Left lung (tissue), 10 donors: Measurements from ENCODE around the gene ALOXE3. TPM values are rescaled to one million over a fixed set of nuclear protein-coding genes. Genes with fewer than 3 reads are reported as not detected.
"Not testable (repeated sequence)": the region's sequence is repeated elsewhere in the genome, so short reads cannot be mapped to it uniquely, and the experiment has no call there.

Experiments used
- ATAC-seq: fragments of 200-7000 bp; cut with Tn5 transposase; one replicate; pipeline ENCODE4 v1.9.1; 2020; ENCODE audit warnings: moderate library complexity
- DNase-seq, 4 donors: peaks; one replicate each; pipeline ENCODE4 v3.0.0-alpha.2; 2013 to 2020
- H3K27ac ChIP-seq, 2 donors: fragments of 200-600 bp; sonication (generic) in 1 of 2; one replicate each; pipeline versions ENCODE4 v1.5.0 to v1.8.0; 2020 to 2021
- H3K27me3 ChIP-seq, 2 donors: fragments of 200-600 bp; sonication (generic) in 1 of 2; one replicate each; pipeline versions ENCODE4 v1.5.0 to v1.8.0; 2020 to 2021
- H3K36me3 ChIP-seq, 2 donors: fragments of 200-600 bp; sonication (generic) in 1 of 2; one replicate each; pipeline versions ENCODE4 v1.5.0 to v1.8.0; 2020 to 2021
- H3K4me1 ChIP-seq, 2 donors: fragments of 200-600 bp; one replicate each; pipeline ENCODE4 v1.8.0; 2021
- H3K4me3 ChIP-seq, 2 donors: fragments of 200-600 bp; sonication (generic) in 1 of 2; one replicate each; pipeline versions ENCODE4 v1.5.0 to v1.8.0; 2020 to 2021; ENCODE audit warnings: mild to moderate bottlenecking in 1 of 2
- H3K9me3 ChIP-seq, 2 donors: fragments of 200-600 bp; sonication (generic) in 1 of 2; one replicate each; pipeline versions ENCODE4 v1.5.0 to v1.8.0; 2020 to 2021
- intact Hi-C, 2 donors: fragments of 100-400 bp; cut with DNase I; formaldehyde crosslinking; loops; one replicate each; pipeline versions ENCODE4 v1.11.2 to v1.14.2; 2022
- polyA plus RNA-seq, 6 donors: library from polyadenylated mRNA; unstranded; fragments of 120-200 nt; gene quantifications; one replicate each; pipeline ENCODE4 v1.2.1, GENCODE V29; 2013; ENCODE audit not compliant: insufficient read length in 6 of 6
- total RNA-seq, 2 donors: library from RNA; stranded (reverse); fragmentation: NEBNext Ultra II Directional; extraction: Animal tissue kit (Norgen Biotek cat#: 25700); gene quantifications; one replicate each; pipeline ENCODE4 v1.2.1, GENCODE V29; 2021
- TF ChIP-seq, protein P1 (sequence below), 2 donors: fragments of 200-600 bp; sonication (generic) in 1 of 2; IDR thresholded peaks; one replicate each; pipeline versions ENCODE4 v1.5.0 to v1.8.0; 2021; ENCODE audit warnings: antibody characterized with exemption in 2 of 2
- donor health status: DM: no; HTN: yes; CAD: no.
- donor health status: DM: no; HTN: no; CAD: no.

Gene ALOXE3
- total and polyA plus RNA-seq, 8 donors: 0.05 to 0.55 (median 0.14) TPM; not detected in 4

DNA sequence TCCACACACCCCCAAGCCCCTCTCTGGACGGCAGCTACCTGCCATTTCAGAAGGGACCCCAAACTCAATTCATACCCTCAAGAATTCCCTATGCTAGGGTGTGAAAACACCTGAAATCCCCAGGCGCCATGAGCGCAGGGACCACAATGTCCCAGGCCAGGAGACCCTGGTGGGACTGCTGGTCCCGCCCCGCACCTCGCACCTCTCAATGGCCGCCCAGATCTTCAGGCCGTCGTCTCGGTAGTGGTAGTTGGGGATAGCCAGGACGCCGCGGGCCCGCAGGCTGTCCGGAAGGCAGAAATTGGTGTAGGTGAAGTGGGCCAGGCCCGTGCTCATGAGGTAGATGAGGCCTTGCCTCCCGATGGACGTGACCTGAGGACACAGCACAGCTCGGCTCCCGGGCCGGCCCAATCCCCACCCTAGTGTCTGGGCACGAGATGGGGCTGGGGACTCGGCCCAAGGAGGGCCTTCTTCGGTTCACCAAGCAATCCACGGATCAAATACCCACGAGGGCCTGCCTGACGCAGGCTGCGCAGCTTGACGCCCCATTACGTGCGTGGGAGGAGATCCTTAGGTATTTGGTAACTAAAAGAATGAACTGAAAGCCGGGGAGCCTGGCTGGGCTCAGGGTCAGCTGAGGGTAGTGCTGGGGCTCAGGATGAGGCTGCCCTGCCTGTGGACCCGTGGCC, 9.2 kb downstream of the ALOXE3 start:
- no peak for DNase-seq
- Histone ChIP-seq H3K27ac (no peak overlapping the region), H3K36me3 (no peaks in the 10 kb centered on the region), H3K4me1 (peaks cover 5 to 10% of the 10 kb centered on the region in 2 donors), H3K9me3 (no peaks in the 10 kb centered on the region), H3K4me3 (no peak overlapping the region), H3K27me3 (peaks cover 18 to 62% of the 10 kb centered on the region in 2 donors)
- intact Hi-C loops: no loop called here
- TF ChIP-seq, protein P1, sequence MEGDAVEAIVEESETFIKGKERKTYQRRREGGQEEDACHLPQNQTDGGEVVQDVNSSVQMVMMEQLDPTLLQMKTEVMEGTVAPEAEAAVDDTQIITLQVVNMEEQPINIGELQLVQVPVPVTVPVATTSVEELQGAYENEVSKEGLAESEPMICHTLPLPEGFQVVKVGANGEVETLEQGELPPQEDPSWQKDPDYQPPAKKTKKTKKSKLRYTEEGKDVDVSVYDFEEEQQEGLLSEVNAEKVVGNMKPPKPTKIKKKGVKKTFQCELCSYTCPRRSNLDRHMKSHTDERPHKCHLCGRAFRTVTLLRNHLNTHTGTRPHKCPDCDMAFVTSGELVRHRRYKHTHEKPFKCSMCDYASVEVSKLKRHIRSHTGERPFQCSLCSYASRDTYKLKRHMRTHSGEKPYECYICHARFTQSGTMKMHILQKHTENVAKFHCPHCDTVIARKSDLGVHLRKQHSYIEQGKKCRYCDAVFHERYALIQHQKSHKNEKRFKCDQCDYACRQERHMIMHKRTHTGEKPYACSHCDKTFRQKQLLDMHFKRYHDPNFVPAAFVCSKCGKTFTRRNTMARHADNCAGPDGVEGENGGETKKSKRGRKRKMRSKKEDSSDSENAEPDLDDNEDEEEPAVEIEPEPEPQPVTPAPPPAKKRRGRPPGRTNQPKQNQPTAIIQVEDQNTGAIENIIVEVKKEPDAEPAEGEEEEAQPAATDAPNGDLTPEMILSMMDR (IDR thresholded peaks at IDR 0.05): no peak
- no peak for ATAC-seq

DNA sequence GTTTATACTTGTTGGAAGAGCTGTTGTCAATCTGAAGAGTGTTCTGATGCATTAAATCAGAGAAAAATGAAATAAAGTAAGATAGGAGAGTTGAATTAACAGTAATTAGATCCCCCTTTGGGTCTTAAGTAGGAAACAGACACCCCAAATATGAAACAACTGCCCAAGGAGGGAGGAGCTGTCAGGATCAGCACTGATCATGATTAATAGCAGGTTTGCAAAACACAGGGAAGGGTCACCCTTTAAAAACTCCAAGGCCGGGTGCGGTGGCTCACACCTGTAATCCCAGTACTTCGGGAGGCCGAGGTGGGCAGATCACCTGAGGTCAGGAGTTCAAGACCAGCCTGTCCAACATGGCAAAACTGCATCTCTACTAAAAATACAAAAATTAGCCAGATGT, 11.3 kb downstream of the ALOXE3 start:
- intact Hi-C loops, H3K27ac ChIP-seq, H3K4me3 ChIP-seq, H3K4me1 ChIP-seq, H3K9me3 ChIP-seq, DNase-seq, H3K36me3 ChIP-seq, ATAC-seq: not testable (repeated sequence)
- peaks cover 9 to 40% of the 10 kb centered on the region in 2 donors for H3K27me3 ChIP-seq

DNA sequence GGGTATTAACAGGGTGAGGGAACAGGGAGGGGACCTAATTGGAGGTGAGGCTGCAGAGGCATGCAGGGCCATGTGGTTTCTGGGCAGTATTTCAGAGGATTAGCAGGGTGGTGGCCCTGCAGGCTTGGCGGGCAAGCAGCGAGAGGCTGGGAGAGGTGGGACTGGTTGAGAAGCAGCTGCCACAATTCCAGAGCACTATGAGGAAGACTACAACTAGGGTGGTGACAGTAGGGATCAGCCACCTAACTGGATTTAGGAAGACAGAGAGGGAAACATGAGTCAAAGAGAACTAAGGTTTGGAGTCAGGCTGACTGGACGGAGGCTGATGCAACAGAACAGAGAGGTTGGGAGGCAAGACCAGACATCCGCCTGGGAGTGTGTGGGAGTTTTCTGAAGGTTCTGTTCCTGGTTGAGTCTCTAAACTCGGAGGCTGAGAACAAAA, 12.3 kb downstream of the ALOXE3 start:
- DNase-seq (no peak), ATAC-seq (no peak)
- intact Hi-C loops: no loop called here
- no peak overlapping the region for H3K27ac ChIP-seq
- peaks cover 6 to 30% of the 10 kb centered on the region in 2 donors for H3K27me3 ChIP-seq
- no peaks in the 10 kb centered on the region for H3K36me3 ChIP-seq
- no peaks in the 10 kb centered on the region for H3K9me3 ChIP-seq
- peaks cover 5 to 10% of the 10 kb centered on the region in 2 donors for H3K4me1 ChIP-seq
- H3K4me3 ChIP-seq: no peak overlapping the region
- TF ChIP-seq, protein P1 (IDR thresholded peaks at IDR 0.05): no peak

DNA sequence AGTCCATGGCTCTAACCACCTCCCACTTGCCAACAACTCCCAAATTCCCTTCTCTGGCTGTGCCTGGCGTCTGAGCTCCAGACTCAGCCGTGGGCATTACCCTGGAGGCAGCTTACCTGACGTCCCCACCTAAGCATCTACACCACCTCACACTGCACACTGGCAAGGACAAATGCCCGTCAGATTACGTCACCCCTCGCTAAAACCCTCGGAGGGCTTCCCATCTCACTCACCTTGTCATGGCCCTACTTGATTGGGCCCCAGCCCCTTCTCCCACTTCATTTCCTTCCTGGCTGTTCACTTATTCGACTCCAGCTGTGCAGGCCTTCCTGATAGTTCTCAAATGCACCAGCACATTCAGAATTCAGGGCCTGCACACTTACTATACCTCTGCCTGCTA, 13.4 kb downstream of the ALOXE3 start:
- Histone ChIP-seq H3K27ac (no peak overlapping the region), H3K9me3 (no peaks in the 10 kb centered on the region), H3K4me1 (peaks cover 3% of the 10 kb centered on the region in 2 donors), H3K36me3 (no peaks in the 10 kb centered on the region), H3K27me3 (peaks cover 2 to 19% of the 10 kb centered on the region in 2 donors), H3K4me3 (no peak overlapping the region)
- intact Hi-C loops: no loop called here
- no peak for ATAC-seq
- no peak for DNase-seq
- TF ChIP-seq, protein P1 (IDR thresholded peaks at IDR 0.05): no peak

DNA sequence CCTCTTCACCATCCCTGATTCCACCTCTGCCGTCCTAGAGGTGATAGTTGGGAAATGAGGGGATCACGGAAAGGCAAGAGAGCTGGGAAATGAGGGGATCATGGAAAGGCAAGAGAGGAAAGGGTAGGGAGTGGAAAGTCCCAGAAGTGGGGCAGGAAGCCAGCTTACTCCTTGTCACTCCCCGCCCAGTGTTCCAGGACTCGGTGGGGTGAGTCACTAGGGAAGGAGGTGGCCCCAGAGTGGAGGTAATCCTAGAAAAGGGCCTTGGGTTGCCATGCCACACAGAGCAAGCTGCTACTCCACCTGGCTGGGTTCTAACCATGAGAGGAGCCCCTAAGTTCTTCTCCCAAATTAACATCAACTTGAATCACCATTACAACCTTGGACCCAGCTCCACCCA, 14.8 kb downstream of the ALOXE3 start:
- Histone ChIP-seq H3K4me3 (no peak overlapping the region), H3K27me3 (peaks cover 0 to 6% of the 10 kb centered on the region in 2 donors), H3K9me3 (no peaks in the 10 kb centered on the region), H3K4me1 (no peaks in the 10 kb centered on the region), H3K36me3 (no peaks in the 10 kb centered on the region), H3K27ac (no peak overlapping the region)
- ATAC-seq (peak; percentile 91), DNase-seq (peak in 1 of 4 donors; percentile 55)
- TF ChIP-seq, protein P1 (IDR thresholded peaks at IDR 0.05): no peak
- intact Hi-C loops: no loop called here

DNA sequence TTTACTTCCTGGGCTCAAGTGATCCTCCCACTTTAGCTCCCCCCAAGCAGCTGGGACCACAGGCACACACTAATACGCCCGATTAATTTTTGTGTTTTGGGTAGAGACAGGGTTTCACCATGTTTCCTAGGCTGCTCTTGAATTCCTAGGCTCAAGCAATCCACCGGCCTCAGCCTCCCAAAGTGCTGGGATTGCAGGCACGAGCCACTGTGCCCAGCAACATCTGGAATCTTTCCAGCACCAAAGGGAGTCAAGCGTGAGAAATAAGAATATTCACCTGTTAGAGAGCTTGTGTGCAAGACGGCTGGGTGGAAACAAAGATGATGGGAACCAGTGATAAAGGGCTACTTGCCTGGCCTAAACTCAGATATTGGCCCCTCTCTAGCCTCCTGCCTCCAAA, 16.6 kb downstream of the ALOXE3 start:
- intact Hi-C loops: no loop called here
- Histone ChIP-seq H3K36me3 (no peaks in the 10 kb centered on the region), H3K4me1 (no peaks in the 10 kb centered on the region), H3K27me3 (no peaks in the 10 kb centered on the region), H3K9me3 (no peaks in the 10 kb centered on the region), H3K4me3 (no peak overlapping the region), H3K27ac (no peak overlapping the region)
- TF ChIP-seq, protein P1 (IDR thresholded peaks at IDR 0.05): no peak
- no peak for ATAC-seq
- DNase-seq: no peak
